ENCODE measurements around the gene ABCC8.
A peak's percentile ranks its signal among the peaks of the same experiment; 100 is the strongest.

The ABCC8 gene

GRCh38 chr11:17389211-17389956 lies 87.3 kb downstream of the ABCC8 start:
- DNase-seq (ENCODE audit: low read depth in 1 of 2, low spot score in 1 of 2): peak; percentile 54 to 63

GRCh38 chr11:17388609-17389210 lies 87.9 kb downstream of the ABCC8 start, which contains the start of gene KCNJ11:
KCNJ11 (minus strand) TSS chr11:17388659; CDS start chr11:17388091, 568 bp downstream.
- DNase-seq (ENCODE audit: low read depth in 1 of 2, low spot score in 1 of 2): no peak

DNA sequence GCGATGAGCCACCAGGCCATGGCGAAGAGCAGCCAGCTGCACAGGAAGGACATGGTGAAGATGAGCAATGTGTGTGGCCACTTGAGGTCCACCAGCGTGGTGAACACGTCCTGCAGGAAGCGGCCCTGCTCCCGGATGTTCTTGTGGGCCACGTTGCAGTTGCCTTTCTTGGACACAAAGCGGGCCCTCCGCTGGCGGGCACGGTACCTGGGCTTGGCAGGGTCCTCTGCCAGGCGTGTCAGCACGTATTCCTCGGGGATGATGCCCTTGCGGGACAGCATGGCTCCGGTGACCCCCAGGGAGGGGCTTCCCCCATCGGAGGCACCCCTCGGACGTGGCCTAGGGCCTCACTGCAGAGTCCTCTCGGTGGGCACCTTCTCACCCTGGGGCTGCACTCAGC lies 88.8 kb downstream of the ABCC8 start:
- no peak for DNase-seq (ENCODE audit: low read depth in 1 of 2, low spot score in 1 of 2)

GRCh38 chr11:17387254-17387653 lies 89.4 kb downstream of the ABCC8 start:
- no peak for DNase-seq (ENCODE audit: low read depth in 1 of 2, low spot score in 1 of 2)

DNA sequence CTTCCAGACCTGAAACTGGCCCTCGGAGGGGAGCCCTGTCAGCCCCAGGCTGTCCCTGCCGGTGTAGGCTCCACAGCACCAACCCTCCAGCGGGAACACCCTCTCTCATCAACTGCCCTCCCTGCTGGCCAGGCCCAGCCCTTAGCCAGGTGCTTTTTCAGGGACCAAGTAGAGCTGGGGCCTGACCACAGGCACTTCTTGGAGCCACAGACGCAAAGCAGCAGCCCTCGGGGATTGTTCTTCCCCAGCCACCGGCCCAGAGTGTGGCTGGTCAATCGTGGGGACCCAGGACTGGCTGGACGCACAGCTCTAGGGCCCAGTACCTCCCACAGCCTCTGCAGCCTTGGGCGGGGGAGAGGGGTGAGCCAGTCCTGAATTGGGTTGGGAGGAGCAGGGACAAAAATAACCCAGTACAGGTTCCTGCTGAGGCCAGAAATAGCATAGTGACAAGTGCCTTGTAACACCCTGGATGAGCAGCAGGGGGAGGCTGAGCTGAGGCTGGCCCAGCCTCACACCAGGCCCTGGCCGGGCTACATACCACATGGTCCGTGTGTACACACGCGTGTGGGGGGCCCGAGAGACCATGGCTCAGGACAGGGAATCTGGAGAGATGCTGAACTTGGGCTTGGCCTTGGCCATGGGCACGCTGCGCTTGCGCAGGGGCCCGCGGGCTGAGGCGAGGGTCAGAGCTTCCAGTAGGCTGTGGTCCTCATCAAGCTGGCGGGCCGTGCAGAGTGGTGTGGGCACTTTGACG lies 90.1 kb downstream of the ABCC8 start:
- peak in 1 of 2 donors; percentile 19 for DNase-seq (ENCODE audit: low read depth in 1 of 2, low spot score in 1 of 2)

GRCh38 chr11:17385926-17386325 lies 90.7 kb downstream of the ABCC8 start:
- no peak for DNase-seq (ENCODE audit: low read depth in 1 of 2, low spot score in 1 of 2)

DNA sequence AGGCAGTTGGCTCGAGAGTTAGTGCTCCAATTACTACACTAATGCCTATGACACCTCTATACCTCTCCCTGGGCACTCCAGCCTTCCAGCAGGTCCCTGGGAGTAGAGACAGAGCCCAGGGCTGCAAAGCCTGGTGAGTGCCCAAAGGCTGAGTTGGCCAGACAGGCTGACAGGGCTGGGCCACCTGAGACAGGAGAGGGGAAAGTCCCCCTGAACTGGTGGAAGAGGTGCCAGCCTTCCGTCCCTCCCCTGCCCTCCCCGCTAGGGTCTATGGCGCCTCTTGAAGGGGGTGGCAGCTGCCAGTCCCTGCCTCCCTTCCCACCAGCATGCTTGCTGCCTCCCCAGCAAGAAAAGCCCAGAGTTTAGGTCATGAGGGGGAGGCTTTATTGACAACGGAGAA lies 91.2 kb downstream of the ABCC8 start:
- DNase-seq (ENCODE audit: low read depth in 1 of 2, low spot score in 1 of 2): no peak

DNA sequence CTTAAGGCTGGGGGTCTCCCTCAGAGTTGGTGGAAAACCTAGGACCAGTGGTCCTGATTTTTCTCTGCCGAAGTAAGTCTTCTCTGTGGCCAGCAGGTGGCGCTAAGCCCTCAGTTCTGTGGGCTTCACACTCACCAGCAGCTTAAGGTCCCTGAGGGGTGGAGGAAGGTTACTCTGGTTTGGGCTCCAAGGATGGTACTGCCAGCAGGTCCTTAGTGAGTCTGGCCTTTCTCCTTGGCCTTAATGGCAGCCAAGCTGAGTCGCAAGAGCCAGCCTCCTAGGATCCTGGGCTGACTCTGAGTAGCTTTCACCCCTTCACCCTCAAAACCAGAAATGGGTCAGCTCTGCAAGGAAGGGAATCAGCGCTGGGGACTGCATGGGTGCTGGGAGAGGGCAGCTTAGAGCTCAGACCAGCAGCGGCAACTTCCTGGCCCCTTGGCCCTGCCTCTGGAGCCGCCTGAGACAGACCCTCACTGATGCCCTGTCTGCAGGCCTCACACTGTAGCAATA lies 92.6 kb downstream of the ABCC8 start:
- DNase-seq (ENCODE audit: low read depth in 1 of 2, low spot score in 1 of 2): peak; percentile 61 to 70

DNA sequence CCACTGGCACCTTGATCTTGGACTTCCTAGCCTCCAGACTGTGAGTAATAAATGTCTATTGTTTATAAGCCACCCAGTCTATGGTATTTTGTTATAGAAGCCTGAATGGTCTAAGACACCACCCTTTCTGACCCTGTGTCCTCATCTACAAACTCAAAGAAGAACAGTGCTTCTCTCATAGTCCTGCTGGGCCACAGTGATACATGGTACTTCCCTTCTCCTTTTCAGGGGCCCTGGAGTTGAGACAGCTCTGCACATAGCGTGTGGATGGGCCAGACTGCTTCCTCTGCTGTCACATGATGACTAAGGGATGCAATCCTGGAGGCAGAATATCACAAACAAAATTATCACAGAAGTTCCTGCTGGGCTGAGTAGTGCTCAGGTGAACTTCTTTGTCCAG lies 93.2 kb downstream of the ABCC8 start:
- DNase-seq (ENCODE audit: low read depth in 1 of 2, low spot score in 1 of 2): no peak

- no peak for DNase-seq (ENCODE audit: low read depth in 1 of 2, low spot score in 1 of 2)
Observed at GRCh38 chr11:17382046-17382728, 94.5 kb downstream of the ABCC8 start.

GRCh38 chr11:17381156-17381555 lies 95.5 kb downstream of the ABCC8 start:
- DNase-seq (ENCODE audit: low read depth in 1 of 2, low spot score in 1 of 2): no peak

DNA sequence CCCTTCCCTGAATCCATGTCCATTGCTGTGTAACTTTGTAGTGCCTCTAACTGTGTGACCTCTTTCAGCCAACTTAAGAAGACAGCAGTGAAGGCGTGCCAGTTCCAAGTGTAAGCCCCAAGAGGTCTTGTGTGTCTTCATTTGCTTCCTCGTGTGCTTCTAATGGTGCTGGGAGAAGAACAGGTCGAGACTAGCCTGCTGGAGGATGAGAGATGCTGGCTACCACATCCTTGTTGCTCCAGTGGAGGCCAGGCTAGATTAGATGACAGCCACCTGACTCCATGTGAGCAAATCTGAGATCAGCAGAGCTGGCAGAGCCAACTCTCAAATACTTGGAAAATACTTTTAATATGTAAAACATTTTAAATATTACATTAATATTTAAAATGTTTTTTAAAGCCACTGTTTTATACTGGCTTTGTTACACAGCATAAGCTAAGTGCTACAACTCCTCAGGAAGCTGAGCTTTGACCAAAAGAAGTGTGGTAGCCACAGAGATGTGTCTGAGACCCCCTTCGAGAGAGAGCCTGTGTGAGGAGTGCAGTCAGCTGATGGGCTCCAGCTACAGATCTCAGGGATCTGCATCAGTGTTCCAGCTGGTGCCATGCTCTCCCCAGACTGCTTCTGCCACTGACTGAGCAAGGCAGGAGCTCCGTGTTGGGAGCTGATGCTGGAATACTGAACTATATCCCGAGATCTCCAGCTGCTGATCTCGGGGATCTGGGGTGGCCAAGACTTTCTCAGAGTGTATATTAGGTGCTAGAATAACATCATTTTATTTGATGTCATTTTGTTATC lies 97.1 kb downstream of the ABCC8 start:
- DNase-seq (ENCODE audit: low read depth in 1 of 2, low spot score in 1 of 2): no peak

- no peak for DNase-seq (ENCODE audit: low read depth in 1 of 2, low spot score in 1 of 2)
Observed at GRCh38 chr11:17378655-17379054, 98.0 kb downstream of the ABCC8 start.

DNA sequence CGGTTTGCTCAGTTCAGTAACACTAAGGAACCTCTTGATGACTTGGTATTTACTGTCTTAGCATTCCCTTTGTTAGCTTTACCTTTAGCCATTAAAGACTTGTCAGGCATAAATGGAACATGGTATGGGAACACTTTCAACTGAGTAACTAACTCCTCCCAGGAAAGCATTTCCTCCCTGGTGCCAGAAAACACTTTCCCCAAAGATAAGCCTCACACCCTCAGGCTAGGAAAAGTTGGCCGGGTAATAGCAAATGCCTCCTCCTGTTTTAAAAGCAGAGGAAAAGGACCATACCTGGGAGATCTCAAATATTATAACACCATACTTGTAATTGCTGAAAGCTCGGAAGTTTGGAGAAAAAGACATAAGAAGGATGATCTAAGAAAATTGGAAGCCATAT lies 100.2 kb downstream of the ABCC8 start:
- no peak for DNase-seq (ENCODE audit: low read depth in 1 of 2, low spot score in 1 of 2)

DNA sequence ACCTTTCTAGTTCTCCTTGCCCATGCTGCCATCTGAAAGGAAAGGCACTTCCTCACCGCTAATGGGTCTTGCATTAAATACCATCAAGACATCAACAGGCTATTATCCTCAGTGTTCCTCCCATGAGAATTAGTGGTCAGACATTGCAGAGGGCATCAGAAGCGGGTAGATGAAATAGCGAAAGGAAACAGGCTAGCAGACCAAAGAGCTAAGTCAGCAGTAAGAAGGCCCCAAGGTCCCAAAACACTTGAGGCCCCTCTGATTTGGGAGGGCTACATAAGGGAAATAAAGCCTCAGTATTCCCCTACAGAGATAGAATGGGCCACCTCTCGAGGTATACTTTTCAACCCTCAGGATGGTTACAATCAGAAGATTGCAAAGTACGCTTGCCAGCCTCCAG lies 101.1 kb downstream of the ABCC8 start:
- no peak for DNase-seq (ENCODE audit: low read depth in 1 of 2, low spot score in 1 of 2)

DNA sequence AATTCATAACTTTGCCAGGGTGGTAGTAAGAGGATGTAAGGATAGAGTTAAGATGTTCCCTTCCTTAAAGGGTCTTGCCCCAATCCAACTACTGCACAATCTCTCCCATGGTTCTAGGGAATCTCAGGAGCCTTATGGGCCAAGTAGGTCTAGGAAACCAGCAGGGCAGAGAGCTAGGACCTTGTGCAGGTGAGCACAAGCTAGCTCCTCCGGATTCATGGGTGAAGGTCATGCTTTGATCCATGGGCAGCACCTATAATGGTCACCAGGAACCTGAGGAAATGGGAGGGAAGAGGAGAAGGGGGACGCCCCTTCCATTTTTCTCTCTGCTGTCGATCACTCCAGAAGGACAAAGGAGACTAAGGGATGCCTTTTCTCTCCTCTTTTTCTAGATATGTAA lies 105.0 kb downstream of the ABCC8 start:
- DNase-seq (ENCODE audit: low read depth in 1 of 2, low spot score in 1 of 2): no peak

DNA sequence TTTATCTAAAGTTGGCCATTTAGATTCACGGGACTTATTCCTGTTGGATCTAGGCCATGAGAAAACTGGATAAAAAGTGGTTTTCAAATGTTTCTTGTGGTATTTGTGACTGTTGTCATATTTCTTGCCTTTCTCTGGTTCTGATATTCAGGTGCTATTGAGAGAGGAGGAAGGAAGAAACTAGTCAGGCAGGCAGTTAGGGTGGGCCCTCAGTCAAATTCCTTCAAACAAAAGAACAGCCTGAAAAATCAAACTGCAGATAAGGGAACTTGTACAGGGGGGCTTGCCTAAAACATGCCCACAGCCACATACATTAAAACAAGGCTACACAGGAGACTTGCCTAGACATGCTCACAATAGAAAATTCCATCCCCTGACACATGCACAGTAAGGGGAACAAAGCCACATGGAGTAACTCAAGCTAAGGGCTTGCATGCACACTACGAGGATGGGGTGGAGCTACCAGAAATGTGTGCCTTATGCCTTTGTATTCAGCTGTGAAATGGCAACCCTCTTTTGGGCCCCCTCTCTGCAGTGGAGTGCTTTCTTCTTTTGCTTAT lies 106.9 kb downstream of the ABCC8 start:
- no peak for DNase-seq (ENCODE audit: low read depth in 1 of 2, low spot score in 1 of 2)

DNA sequence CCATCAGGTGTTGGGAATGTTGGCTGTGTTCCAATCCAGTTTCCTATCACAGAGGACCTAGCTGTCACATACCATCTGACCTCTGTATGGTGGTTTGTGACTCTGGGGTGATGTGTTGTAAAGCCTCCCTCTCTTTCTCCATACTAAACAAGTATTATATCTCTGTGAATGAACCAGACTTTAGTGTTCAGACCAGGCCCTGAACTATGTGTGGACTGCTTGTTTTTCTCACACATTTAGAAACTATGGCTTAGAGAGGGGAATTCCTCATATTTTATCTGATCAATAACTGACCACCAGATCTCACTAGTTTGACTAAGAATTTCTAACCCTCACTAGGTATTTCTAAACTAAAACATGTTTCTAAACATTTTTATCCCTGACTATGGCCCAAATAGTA lies 107.6 kb downstream of the ABCC8 start:
- DNase-seq (ENCODE audit: low read depth in 1 of 2, low spot score in 1 of 2): no peak

DNA sequence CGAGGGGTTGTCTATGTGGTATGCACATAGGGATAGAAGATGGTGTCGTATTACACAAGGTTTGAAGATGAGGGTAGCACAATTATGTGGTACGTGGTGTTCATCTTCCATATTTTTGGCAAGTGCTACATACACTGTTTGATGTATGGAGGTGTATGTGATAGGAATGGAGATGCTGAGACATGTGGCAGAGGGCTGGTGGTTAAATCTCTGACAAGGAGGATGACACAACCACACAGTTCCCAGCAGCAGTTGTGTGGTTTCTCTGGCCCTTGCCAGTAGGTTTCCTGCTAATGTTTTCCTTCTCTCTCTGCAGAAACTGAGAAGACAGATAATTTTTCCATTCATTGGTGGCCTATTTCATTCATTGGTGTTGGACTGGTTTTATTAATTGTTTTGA lies 108.1 kb downstream of the ABCC8 start:
- no peak for DNase-seq (ENCODE audit: low read depth in 1 of 2, low spot score in 1 of 2)

DNA sequence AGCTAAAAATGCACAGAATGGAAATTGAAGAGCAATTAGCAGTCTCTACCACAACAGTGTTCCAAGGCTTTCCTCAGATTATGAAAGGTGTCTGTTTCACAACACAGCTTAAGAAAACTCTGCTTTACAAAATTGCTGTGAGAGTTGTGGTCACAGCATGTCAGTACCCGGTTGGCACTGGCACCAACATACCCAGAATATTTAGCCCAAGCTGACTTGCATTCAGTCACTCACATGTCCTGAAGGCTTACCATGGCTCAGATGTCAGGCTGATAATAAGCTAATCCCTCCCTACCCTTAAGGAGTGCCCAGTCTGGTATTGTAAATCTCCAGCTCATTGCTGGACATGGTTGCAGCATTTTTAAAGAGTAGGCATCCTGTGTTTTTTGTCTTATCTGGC lies 110.2 kb downstream of the ABCC8 start:
- no peak for DNase-seq (ENCODE audit: low read depth in 1 of 2, low spot score in 1 of 2)
